SK-N-SH treated with all-trans-retinoic acid at 6 μM for 48 hours (cell line): Measurements from ENCODE around the gene ALG8.

ENCODE experiments used
- ARNTL ChIP-seq: fragments of 450-650 bp; formaldehyde crosslinking; IDR thresholded peaks from 2 replicates; pipeline ENCODE4 v1.5.0; 2020; ENCODE audit warnings: low read depth, mild to moderate bottlenecking, moderate library complexity, borderline replicate concordance
- BACH2 ChIP-seq: fragments of 250-450 bp; sonication (Bioruptor Pico); IDR thresholded peaks from 2 replicates; pipeline ENCODE4 v1.9.0; 2021; ENCODE audit warnings: mild to moderate bottlenecking, borderline replicate concordance
- CSDC2 ChIP-seq: fragments of 250-450 bp; sonication (Bioruptor Pico); IDR thresholded peaks from 2 replicates; pipeline ENCODE4 v1.5.0; 2020; ENCODE audit warnings: mild to moderate bottlenecking, moderate library complexity
- ESRRG ChIP-seq: fragments of 250-450 bp; sonication (Bioruptor Pico); IDR thresholded peaks from 2 replicates; pipeline ENCODE4 v1.6.1; 2021; ENCODE audit warnings: mild to moderate bottlenecking
- ISL1 ChIP-seq: fragments of 250-450 bp; sonication (Bioruptor Pico); IDR thresholded peaks from 2 replicates; pipeline ENCODE4 v2.1.2; 2022; ENCODE audit warnings: mild to moderate bottlenecking, moderate library complexity
- POU6F1 ChIP-seq: fragments of 250-450 bp; sonication (Bioruptor Pico); IDR thresholded peaks from 2 replicates; pipeline ENCODE4 v1.8.0; 2021; ENCODE audit warnings: low read depth, mild to moderate bottlenecking, moderate library complexity, borderline replicate concordance
- SNAI2 ChIP-seq: fragments of 250-450 bp; sonication (Bioruptor Pico); IDR thresholded peaks from 2 replicates; pipeline ENCODE4 v1.5.0; 2020; ENCODE audit warnings: mild to moderate bottlenecking, moderate library complexity
- TOX ChIP-seq: fragments of 250-450 bp; sonication (Bioruptor Pico); IDR thresholded peaks from 2 replicates; pipeline ENCODE4 v1.8.0; 2021; ENCODE audit warnings: mild to moderate bottlenecking, moderate library complexity, borderline replicate concordance
- ZFP3 ChIP-seq: fragments of 250-450 bp; sonication (Bioruptor Pico); IDR thresholded peaks from 2 replicates; pipeline ENCODE4 v1.5.0; 2020; ENCODE audit warnings: mild to moderate bottlenecking, moderate library complexity
- ZFP30 ChIP-seq: fragments of 450-650 bp; formaldehyde crosslinking; IDR thresholded peaks from 2 replicates; pipeline ENCODE4 v1.5.0; 2022; ENCODE audit warnings: mild to moderate bottlenecking, moderate library complexity
- ZNF565 ChIP-seq: fragments of 450-650 bp; formaldehyde crosslinking; conservative IDR thresholded peaks from 2 replicates; pipeline ENCODE4 v1.5.0; 2020; ENCODE audit warnings: low read depth, mild to moderate bottlenecking, moderate library complexity
- TF ChIP-seq, protein P1 (sequence below): fragments of 250-450 bp; sonication (Bioruptor Pico); IDR thresholded peaks from 2 replicates; pipeline ENCODE4 v1.8.0; 2020; ENCODE audit warnings: mild to moderate bottlenecking, moderate library complexity, borderline replicate concordance
- TF ChIP-seq, protein P2 (sequence below): fragments of 250-450 bp; sonication (Bioruptor Pico); IDR thresholded peaks from 2 replicates; pipeline ENCODE4 v1.5.1; 2021; ENCODE audit warnings: mild to moderate bottlenecking, moderate library complexity
- TF ChIP-seq, protein P3 (sequence below): fragments of 250-450 bp; sonication (Bioruptor Pico); IDR thresholded peaks from 2 replicates; pipeline ENCODE4 v1.5.1; 2020; ENCODE audit warnings: low read depth, mild to moderate bottlenecking, moderate library complexity

- TF ChIP-seq, protein P1, sequence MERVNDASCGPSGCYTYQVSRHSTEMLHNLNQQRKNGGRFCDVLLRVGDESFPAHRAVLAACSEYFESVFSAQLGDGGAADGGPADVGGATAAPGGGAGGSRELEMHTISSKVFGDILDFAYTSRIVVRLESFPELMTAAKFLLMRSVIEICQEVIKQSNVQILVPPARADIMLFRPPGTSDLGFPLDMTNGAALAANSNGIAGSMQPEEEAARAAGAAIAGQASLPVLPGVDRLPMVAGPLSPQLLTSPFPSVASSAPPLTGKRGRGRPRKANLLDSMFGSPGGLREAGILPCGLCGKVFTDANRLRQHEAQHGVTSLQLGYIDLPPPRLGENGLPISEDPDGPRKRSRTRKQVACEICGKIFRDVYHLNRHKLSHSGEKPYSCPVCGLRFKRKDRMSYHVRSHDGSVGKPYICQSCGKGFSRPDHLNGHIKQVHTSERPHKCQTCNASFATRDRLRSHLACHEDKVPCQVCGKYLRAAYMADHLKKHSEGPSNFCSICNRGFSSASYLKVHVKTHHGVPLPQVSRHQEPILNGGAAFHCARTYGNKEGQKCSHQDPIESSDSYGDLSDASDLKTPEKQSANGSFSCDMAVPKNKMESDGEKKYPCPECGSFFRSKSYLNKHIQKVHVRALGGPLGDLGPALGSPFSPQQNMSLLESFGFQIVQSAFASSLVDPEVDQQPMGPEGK (CRISPR knock-in tag): no peak
- TF ChIP-seq ESRRG (CRISPR knock-in tag) (no peak), ZFP30 (CRISPR knock-in tag) (no peak), ISL1 (no peak), ZNF565 (CRISPR knock-in tag) (no peak), ARNTL (CRISPR knock-in tag) (no peak), TOX (no peak), POU6F1 (no peak), ZFP3 (CRISPR knock-in tag) (no peak), BACH2 (CRISPR knock-in tag) (no peak), CSDC2 (CRISPR knock-in tag) (no peak), SNAI2 (CRISPR knock-in tag) (no peak)
- TF ChIP-seq, protein P2, sequence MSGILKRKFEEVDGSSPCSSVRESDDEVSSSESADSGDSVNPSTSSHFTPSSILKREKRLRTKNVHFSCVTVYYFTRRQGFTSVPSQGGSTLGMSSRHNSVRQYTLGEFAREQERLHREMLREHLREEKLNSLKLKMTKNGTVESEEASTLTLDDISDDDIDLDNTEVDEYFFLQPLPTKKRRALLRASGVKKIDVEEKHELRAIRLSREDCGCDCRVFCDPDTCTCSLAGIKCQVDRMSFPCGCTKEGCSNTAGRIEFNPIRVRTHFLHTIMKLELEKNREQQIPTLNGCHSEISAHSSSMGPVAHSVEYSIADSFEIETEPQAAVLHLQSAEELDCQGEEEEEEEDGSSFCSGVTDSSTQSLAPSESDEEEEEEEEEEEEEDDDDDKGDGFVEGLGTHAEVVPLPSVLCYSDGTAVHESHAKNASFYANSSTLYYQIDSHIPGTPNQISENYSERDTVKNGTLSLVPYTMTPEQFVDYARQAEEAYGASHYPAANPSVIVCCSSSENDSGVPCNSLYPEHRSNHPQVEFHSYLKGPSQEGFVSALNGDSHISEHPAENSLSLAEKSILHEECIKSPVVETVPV (CRISPR knock-in tag): no peak
- TF ChIP-seq, protein P3, sequence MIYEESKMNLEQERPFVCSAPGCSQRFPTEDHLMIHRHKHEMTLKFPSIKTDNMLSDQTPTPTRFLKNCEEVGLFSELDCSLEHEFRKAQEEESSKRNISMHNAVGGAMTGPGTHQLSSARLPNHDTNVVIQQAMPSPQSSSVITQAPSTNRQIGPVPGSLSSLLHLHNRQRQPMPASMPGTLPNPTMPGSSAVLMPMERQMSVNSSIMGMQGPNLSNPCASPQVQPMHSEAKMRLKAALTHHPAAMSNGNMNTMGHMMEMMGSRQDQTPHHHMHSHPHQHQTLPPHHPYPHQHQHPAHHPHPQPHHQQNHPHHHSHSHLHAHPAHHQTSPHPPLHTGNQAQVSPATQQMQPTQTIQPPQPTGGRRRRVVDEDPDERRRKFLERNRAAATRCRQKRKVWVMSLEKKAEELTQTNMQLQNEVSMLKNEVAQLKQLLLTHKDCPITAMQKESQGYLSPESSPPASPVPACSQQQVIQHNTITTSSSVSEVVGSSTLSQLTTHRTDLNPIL (CRISPR knock-in tag): no peak
Observed at GRCh38 chr11:78097666-78098385, 41.6 kb downstream of the ALG8 start.
